Chondrocyte (in vitro differentiated cells): Measurements from ENCODE around the gene HTATIP2. TPM values are rescaled to one million over a fixed set of nuclear protein-coding genes. Genes with fewer than 3 reads are reported as not detected.
A peak's percentile ranks its signal among the peaks of the same experiment; 100 is the strongest.

Experiments
- DNase-seq: peaks from one replicate; pipeline ENCODE4 v3.0.0; 2021; ENCODE audit warnings: mixed read lengths, low spot score
- H3K27ac Mint-ChIP-seq: one replicate; pipeline ENCODE4 v1.8.0; 2021; ENCODE audit warnings: mild to moderate bottlenecking, moderate library complexity, mixed read lengths; ENCODE audit not compliant: unreplicated experiment
- H3K27me3 Mint-ChIP-seq: 2 replicates; pipeline ENCODE4 v1.8.0; 2021; ENCODE audit warnings: low read depth, mixed read lengths
- H3K36me3 Mint-ChIP-seq: 2 replicates; pipeline ENCODE4 v1.8.0; 2021; ENCODE audit warnings: low read depth, mixed read lengths
- H3K4me1 Mint-ChIP-seq: 2 replicates; pipeline ENCODE4 v1.8.0; 2021; ENCODE audit warnings: low read depth, mild to moderate bottlenecking, mixed read lengths
- H3K4me3 Mint-ChIP-seq: one replicate; pipeline ENCODE4 v1.8.0; 2021; ENCODE audit warnings: mild to moderate bottlenecking, moderate library complexity, mixed read lengths; ENCODE audit not compliant: unreplicated experiment
- H3K9me3 Mint-ChIP-seq: 2 replicates; pipeline ENCODE4 v1.8.0; 2021; ENCODE audit warnings: low read depth, mixed read lengths
- long read RNA-seq: library from polyadenylated mRNA; stranded (forward); transcript quantifications from one replicate; pipeline ENCODE4 v2.0.0, GENCODE V29; 2021
- total RNA-seq: library from RNA; stranded (reverse); gene quantifications from 3 replicates; pipeline ENCODE4 v1.2.1, GENCODE V29; 2021
- TF ChIP-seq, protein P1 (sequence below): fragments of 200-600 bp; sonication (generic); IDR thresholded peaks from 2 replicates; pipeline ENCODE4 v1.5.0; 2021; ENCODE audit warnings: antibody characterized with exemption, mild to moderate bottlenecking, moderate library complexity

HTATIP2 gene
- 30.0 to 40.0 TPM (median 37.7 TPM) in 3 replicates for total RNA-seq
- long read RNA-seq, transcript HTATIP2-202 (6 exons, 886 nt): minor isoform, 8 of 71 reads
- long read RNA-seq, transcript HTATIP2-204 (5 exons, 1,748 nt): minor isoform, 7 of 71 reads
- long read RNA-seq, transcript HTATIP2-201 (6 exons, 1,477 nt): major isoform, 44 of 71 reads
- long read RNA-seq, transcript HTATIP2-203 (6 exons, 967 nt): minor isoform, 8 of 71 reads
- long read RNA-seq, partial matches to known transcripts: 0 of 71 reads
- long read RNA-seq, other reads (novel, unspliced or antisense): 2 of 71 reads

DNA sequence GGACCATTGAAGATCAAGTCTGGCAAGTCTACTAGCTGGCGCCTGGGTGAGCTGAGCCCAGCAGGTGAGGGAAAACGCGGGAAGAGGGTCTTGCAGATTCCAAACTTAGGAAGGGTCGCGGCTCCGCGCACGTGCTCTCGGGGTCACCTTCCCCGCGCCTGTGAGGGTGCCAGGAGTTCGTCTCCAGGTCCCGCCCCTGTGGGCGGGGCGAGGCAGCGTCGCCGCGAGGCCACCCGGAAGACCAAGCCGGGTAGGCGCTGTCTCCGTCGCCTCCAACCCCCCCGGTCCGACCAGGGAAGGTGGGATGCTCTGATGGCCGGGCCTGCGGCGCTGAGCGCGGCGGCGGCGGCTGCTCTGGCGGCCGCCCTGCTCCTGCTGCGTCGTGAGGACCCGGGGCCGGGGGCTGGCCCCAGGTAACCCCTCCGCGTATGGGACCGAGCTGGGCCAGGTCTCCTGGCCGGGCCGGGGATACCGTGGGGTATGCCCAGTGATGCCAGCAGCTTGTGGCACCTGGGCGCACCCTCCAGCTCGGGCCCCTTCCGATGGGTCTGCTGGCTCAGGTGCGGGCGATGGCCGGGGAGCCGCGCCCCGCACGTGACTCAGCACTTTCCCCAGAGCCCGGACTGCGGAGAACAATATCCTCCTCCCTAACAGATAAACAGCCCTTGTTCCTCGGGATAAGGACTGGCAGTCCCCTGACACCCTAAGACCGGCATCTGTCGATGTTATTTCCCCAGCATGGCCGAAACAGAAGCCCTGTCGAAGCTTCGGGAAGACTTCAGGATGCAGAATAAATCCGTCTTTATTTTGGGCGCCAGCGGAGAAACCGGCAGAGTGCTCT is at the start of gene HTATIP2:
TSS of gene HTATIP2 (plus strand) at position 215 of the 841 bp plus-strand sequence. CDS start at position 739, 524 bp downstream.
- Mint-ChIP-seq H3K27me3 (no peaks in the 10 kb centered on the region), H3K4me1 (peaks cover 52% of the 10 kb centered on the region), H3K4me3 (peak within 1 kb of the TSS; percentile 78), H3K27ac (peak within 1 kb of the TSS; percentile 92), H3K9me3 (no peaks in the 10 kb centered on the region), H3K36me3 (no peaks in the 10 kb centered on the region)
- TF ChIP-seq, protein P1, sequence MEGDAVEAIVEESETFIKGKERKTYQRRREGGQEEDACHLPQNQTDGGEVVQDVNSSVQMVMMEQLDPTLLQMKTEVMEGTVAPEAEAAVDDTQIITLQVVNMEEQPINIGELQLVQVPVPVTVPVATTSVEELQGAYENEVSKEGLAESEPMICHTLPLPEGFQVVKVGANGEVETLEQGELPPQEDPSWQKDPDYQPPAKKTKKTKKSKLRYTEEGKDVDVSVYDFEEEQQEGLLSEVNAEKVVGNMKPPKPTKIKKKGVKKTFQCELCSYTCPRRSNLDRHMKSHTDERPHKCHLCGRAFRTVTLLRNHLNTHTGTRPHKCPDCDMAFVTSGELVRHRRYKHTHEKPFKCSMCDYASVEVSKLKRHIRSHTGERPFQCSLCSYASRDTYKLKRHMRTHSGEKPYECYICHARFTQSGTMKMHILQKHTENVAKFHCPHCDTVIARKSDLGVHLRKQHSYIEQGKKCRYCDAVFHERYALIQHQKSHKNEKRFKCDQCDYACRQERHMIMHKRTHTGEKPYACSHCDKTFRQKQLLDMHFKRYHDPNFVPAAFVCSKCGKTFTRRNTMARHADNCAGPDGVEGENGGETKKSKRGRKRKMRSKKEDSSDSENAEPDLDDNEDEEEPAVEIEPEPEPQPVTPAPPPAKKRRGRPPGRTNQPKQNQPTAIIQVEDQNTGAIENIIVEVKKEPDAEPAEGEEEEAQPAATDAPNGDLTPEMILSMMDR: no peak
- peak; percentile 72 for DNase-seq

GRCh38 chr11:20315800-20316199 is 47.7 kb upstream of the HTATIP2 start:
- Mint-ChIP-seq H3K4me1 (no peaks in the 10 kb centered on the region), H3K27ac (no peak overlapping the region), H3K36me3 (no peaks in the 10 kb centered on the region), H3K27me3 (peaks cover 14% of the 10 kb centered on the region), H3K4me3 (no peak overlapping the region), H3K9me3 (no peaks in the 10 kb centered on the region)
- TF ChIP-seq, protein P1: no peak
- DNase-seq: no peak

DNA sequence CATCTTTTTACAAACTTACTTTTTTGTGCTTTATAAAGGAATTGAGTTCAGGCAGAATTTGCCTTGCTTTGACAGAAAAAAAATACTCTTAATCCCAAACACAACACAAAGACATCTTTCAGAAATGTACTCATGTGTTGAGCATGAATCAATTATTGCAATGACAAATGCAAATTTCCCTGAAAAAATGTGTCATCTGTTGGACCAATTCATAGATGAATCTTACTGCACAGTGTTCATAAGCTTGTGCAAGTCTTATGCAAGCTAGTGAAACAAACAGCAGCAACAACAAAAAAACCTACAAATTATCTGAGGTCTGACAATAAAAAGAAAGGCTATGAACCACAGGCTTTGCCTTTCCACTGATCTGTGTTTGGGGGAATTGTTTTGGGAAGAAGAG is 42.3 kb upstream of the HTATIP2 start:
- no peaks in the 10 kb centered on the region for H3K36me3 Mint-ChIP-seq
- TF ChIP-seq, protein P1: no peak
- peaks cover 5% of the 10 kb centered on the region for H3K9me3 Mint-ChIP-seq
- H3K27ac Mint-ChIP-seq: no peak overlapping the region
- no peaks in the 10 kb centered on the region for H3K4me1 Mint-ChIP-seq
- no peak overlapping the region for H3K4me3 Mint-ChIP-seq
- peaks cover 33% of the 10 kb centered on the region for H3K27me3 Mint-ChIP-seq
- no peak for DNase-seq

DNA sequence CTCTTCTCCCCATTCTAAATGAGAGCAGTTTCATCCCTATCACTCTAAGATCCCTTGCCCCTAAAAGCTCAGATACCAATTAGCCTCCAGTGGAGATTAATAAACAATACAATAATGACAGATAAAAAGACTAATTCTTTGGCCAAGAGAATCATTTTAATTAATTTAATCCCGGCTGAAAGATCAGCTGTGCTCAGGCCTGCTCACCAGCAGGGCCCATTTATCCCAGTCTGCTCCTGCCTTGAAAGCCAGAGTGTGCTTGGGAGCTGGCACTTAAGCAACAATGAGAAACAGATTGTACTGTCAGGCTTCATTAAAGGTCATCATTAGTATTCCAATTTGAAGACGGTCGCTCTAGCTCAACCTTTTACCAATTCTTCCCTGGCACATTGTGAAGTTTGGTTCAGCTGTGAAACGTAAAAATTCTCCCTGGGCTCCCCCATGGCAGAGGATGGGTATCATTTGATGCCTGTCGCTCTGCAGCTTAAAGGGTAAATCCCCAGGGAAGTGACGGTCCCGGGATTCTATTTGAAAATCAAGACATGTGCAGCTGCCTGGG is 36.1 kb upstream of the HTATIP2 start:
- H3K4me3 Mint-ChIP-seq: no peak overlapping the region
- no peaks in the 10 kb centered on the region for H3K36me3 Mint-ChIP-seq
- TF ChIP-seq, protein P1: no peak
- no peak overlapping the region for H3K27ac Mint-ChIP-seq
- peaks cover 5% of the 10 kb centered on the region for H3K9me3 Mint-ChIP-seq
- H3K27me3 Mint-ChIP-seq: peaks cover 44% of the 10 kb centered on the region
- H3K4me1 Mint-ChIP-seq: no peaks in the 10 kb centered on the region
- DNase-seq: no peak

DNA sequence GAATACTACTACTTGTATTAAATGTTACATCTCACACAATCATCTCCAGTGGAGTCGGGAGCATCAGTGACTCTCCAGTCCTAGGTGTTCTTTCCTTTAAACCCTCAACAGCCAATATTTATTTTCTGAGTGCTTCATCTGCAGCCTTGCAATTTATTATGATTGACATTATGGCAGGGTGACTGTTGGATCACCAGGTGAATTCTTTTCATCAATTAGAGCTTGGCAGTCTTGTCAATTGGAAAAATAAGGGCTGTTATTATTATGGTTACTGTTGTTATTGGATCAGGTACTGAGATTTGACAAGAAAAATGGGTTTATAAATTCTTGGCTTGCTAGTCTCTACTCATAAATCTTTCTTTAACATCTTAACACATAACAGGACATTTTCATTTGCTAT is 27.5 kb upstream of the HTATIP2 start:
- H3K36me3 Mint-ChIP-seq: no peaks in the 10 kb centered on the region
- no peak overlapping the region for H3K27ac Mint-ChIP-seq
- peaks cover 59% of the 10 kb centered on the region for H3K27me3 Mint-ChIP-seq
- no peaks in the 10 kb centered on the region for H3K4me1 Mint-ChIP-seq
- TF ChIP-seq, protein P1: no peak
- no peak for DNase-seq
- no peaks in the 10 kb centered on the region for H3K9me3 Mint-ChIP-seq
- H3K4me3 Mint-ChIP-seq: no peak overlapping the region
